Natural killer cell treated with Interleukin-12 subunit alpha and Interleukin-12 subunit beta and Interleukin-15 and Interleukin-18, amount 100 ng/mL, for 72 hours (primary cell): ENCODE results near the gene TTC34. TPM values are rescaled to one million over a fixed set of nuclear protein-coding genes. Genes with fewer than 3 reads are reported as not detected.
A peak's percentile ranks its signal among the peaks of the same experiment; 100 is the strongest.

Source experiments
- ATAC-seq, 2 donors: fragments of 150-1000 bp; cut with Tn5 transposase in 1 of 2; sonication (Bioruptor Pico), chemical (Tn5 transposase) in 1 of 2; 2 replicates each; pipeline ENCODE4 v1.10.0; 2021
- DNase-seq: peaks from one replicate; pipeline ENCODE4 v3.0.0; 2022; ENCODE audit warnings: low spot score
- H3K27ac Mint-ChIP-seq, 2 donors: 1 replicate in 1 of 2; 2 replicates in 1 of 2; pipeline ENCODE4 v1.8.0; 2022; ENCODE audit warnings: mixed read lengths in 2 of 2, mild to moderate bottlenecking in 1 of 2, moderate library complexity in 1 of 2
- H3K27me3 Mint-ChIP-seq, 2 donors: 1 replicate in 1 of 2; 2 replicates in 1 of 2; pipeline ENCODE4 v1.8.0; 2022; ENCODE audit warnings: mixed read lengths in 2 of 2
- H3K36me3 Mint-ChIP-seq: one replicate; pipeline ENCODE4 v1.8.0; 2022; ENCODE audit warnings: mixed read lengths
- H3K4me1 Mint-ChIP-seq, 2 donors: 1 replicate in 1 of 2; 2 replicates in 1 of 2; pipeline ENCODE4 v1.8.0; 2022; ENCODE audit warnings: low read depth in 2 of 2, mixed read lengths in 2 of 2, mild to moderate bottlenecking in 1 of 2
- H3K4me3 Mint-ChIP-seq: one replicate; pipeline ENCODE4 v1.8.0; 2022; ENCODE audit warnings: mixed read lengths
- H3K9me3 Mint-ChIP-seq: 2 replicates; pipeline ENCODE4 v1.8.0; 2022; ENCODE audit warnings: mixed read lengths
- total RNA-seq, 2 donors: library from RNA; stranded (reverse); gene quantifications; one replicate each; pipeline ENCODE4 v1.2.3, GENCODE V29; 2022

Gene TTC34
- total RNA-seq, 2 donors from 2014 or later, result 0.40 to 0.56 TPM

- Mint-ChIP-seq H3K4me1 (no peaks in the 10 kb centered on the region), H3K27ac (no peak overlapping the region), H3K36me3 (no peaks in the 10 kb centered on the region), H3K4me3 (no peak overlapping the region), H3K27me3 (peaks cover 0 to 3% of the 10 kb centered on the region in 2 donors), H3K9me3 (no peaks in the 10 kb centered on the region)
- DNase-seq (no peak), ATAC-seq (no peak)
Measured at GRCh38 chr1:2811533-2811918, 10.0 kb upstream of the TTC34 start.

GRCh38 chr1:2810899-2811532 lies 9.5 kb upstream of the TTC34 start:
- ATAC-seq, result no peak
- Mint-ChIP-seq H3K9me3 (no peaks in the 10 kb centered on the region), H3K4me1 (no peaks in the 10 kb centered on the region), H3K27me3 (peaks cover 0 to 4% of the 10 kb centered on the region in 2 donors), H3K27ac (no peak overlapping the region), H3K4me3 (no peak overlapping the region), H3K36me3 (no peaks in the 10 kb centered on the region)
- no peak for DNase-seq

- Mint-ChIP-seq H3K4me3 (no peak overlapping the region), H3K27ac (no peak overlapping the region), H3K9me3 (no peaks in the 10 kb centered on the region), H3K4me1 (no peaks in the 10 kb centered on the region), H3K27me3 (peaks cover 0 to 5% of the 10 kb centered on the region in 2 donors), H3K36me3 (no peaks in the 10 kb centered on the region)
- DNase-seq (no peak), ATAC-seq (no peak)
Measured at GRCh38 chr1:2810281-2810680, 8.8 kb upstream of the TTC34 start.

- ATAC-seq, result no peak
- H3K4me1 Mint-ChIP-seq, result no peaks in the 10 kb centered on the region
- peaks cover 0 to 5% of the 10 kb centered on the region in 2 donors for H3K27me3 Mint-ChIP-seq
- no peak overlapping the region for H3K4me3 Mint-ChIP-seq
- H3K9me3 Mint-ChIP-seq, result no peaks in the 10 kb centered on the region
- no peaks in the 10 kb centered on the region for H3K36me3 Mint-ChIP-seq
- no peak overlapping the region for H3K27ac Mint-ChIP-seq
- DNase-seq, result no peak
Measured at GRCh38 chr1:2809656-2810055, 8.2 kb upstream of the TTC34 start.

GRCh38 chr1:2808831-2809605 lies 7.5 kb upstream of the TTC34 start:
- Mint-ChIP-seq H3K9me3 (no peaks in the 10 kb centered on the region), H3K27ac (no peak overlapping the region), H3K4me1 (no peaks in the 10 kb centered on the region), H3K27me3 (peaks cover 0 to 5% of the 10 kb centered on the region in 2 donors), H3K36me3 (no peaks in the 10 kb centered on the region), H3K4me3 (no peak overlapping the region)
- no peak for DNase-seq
- ATAC-seq, result no peak

- Mint-ChIP-seq H3K9me3 (no peaks in the 10 kb centered on the region), H3K4me3 (no peak overlapping the region), H3K27ac (no peak overlapping the region), H3K36me3 (no peaks in the 10 kb centered on the region), H3K4me1 (no peaks in the 10 kb centered on the region), H3K27me3 (peaks cover 0 to 5% of the 10 kb centered on the region in 2 donors)
- DNase-seq, result no peak
- ATAC-seq, result no peak
Measured at GRCh38 chr1:2808386-2808705, 6.9 kb upstream of the TTC34 start.

GRCh38 chr1:2807678-2808385 lies 6.3 kb upstream of the TTC34 start:
- Mint-ChIP-seq H3K4me3 (no peak overlapping the region), H3K9me3 (no peaks in the 10 kb centered on the region), H3K36me3 (no peaks in the 10 kb centered on the region), H3K27me3 (peaks cover 0 to 5% of the 10 kb centered on the region in 2 donors), H3K27ac (no peak overlapping the region), H3K4me1 (no peaks in the 10 kb centered on the region)
- DNase-seq (no peak), ATAC-seq (no peak)

- Mint-ChIP-seq H3K27me3 (peaks cover 0 to 5% of the 10 kb centered on the region in 2 donors), H3K9me3 (no peaks in the 10 kb centered on the region), H3K4me3 (no peak overlapping the region), H3K4me1 (no peaks in the 10 kb centered on the region), H3K36me3 (no peaks in the 10 kb centered on the region), H3K27ac (no peak overlapping the region)
- DNase-seq, result no peak
- no peak for ATAC-seq
Measured at GRCh38 chr1:2807036-2807435, 5.5 kb upstream of the TTC34 start.

- no peaks in the 10 kb centered on the region for H3K36me3 Mint-ChIP-seq
Measured at GRCh38 chr1:2806591-2806990, 5.1 kb upstream of the TTC34 start.

GRCh38 chr1:2805801-2806430 lies 4.4 kb upstream of the TTC34 start:
- Mint-ChIP-seq H3K27ac (no peak overlapping the region), H3K9me3 (no peaks in the 10 kb centered on the region), H3K4me1 (no peaks in the 10 kb centered on the region), H3K4me3 (no peak overlapping the region), H3K27me3 (peaks cover 0 to 5% of the 10 kb centered on the region in 2 donors), H3K36me3 (no peaks in the 10 kb centered on the region)
- ATAC-seq, result no peak
- no peak for DNase-seq

More at GRCh38 chr1:2806591-2806990, 5.1 kb upstream of the TTC34 start:
- peaks cover 0 to 5% of the 10 kb centered on the region in 2 donors for H3K27me3 Mint-ChIP-seq
- no peaks in the 10 kb centered on the region for H3K4me1 Mint-ChIP-seq
- H3K4me3 Mint-ChIP-seq, result no peak overlapping the region
- DNase-seq (no peak), ATAC-seq (no peak)
- no peak overlapping the region for H3K27ac Mint-ChIP-seq
- no peaks in the 10 kb centered on the region for H3K9me3 Mint-ChIP-seq

- Mint-ChIP-seq H3K4me3 (no peak overlapping the region), H3K9me3 (no peaks in the 10 kb centered on the region), H3K36me3 (no peaks in the 10 kb centered on the region), H3K4me1 (no peaks in the 10 kb centered on the region), H3K27me3 (peaks cover 0 to 5% of the 10 kb centered on the region in 2 donors), H3K27ac (no peak overlapping the region)
- ATAC-seq (no peak), DNase-seq (peak; percentile 41)
Measured at GRCh38 chr1:2804628-2805351, 3.3 kb upstream of the TTC34 start.

GRCh38 chr1:2803931-2804627 lies 2.6 kb upstream of the TTC34 start:
- Mint-ChIP-seq H3K4me3 (no peak overlapping the region), H3K36me3 (no peaks in the 10 kb centered on the region), H3K27me3 (peaks cover 0 to 5% of the 10 kb centered on the region in 2 donors), H3K4me1 (no peaks in the 10 kb centered on the region), H3K9me3 (no peaks in the 10 kb centered on the region), H3K27ac (no peak overlapping the region)
- ATAC-seq (no peak), DNase-seq (peak; percentile 44)
